ENCODE measurements around the gene GLUL. TPM values are rescaled to one million over a fixed set of nuclear protein-coding genes. Genes with fewer than 3 reads are reported as not detected.

The GLUL gene
- total RNA-seq (1,000 to 10,000 TPM in 5 of 7 donors, 100 to 1,000 TPM in 2; 605 to 1,338 (median 1,071) TPM), polyA plus RNA-seq (100 to 1,000 TPM; 587 to 640 TPM)
- long read RNA-seq, donor 1, full-length matches to known transcripts = 533 of 1,514 reads
- long read RNA-seq, donor 1, partial matches to known transcripts = 300 of 1,514 reads
- long read RNA-seq, donor 1, other reads (novel, unspliced or antisense) = 681 of 1,514 reads
- long read RNA-seq, donor 2, full-length matches to known transcripts = 54 of 54 reads
- long read RNA-seq, donor 2, partial matches to known transcripts = 0 of 54 reads
- long read RNA-seq, donor 2, other reads (novel, unspliced or antisense) = 0 of 54 reads
- long read RNA-seq, donor 3, full-length matches to known transcripts = 352 of 627 reads
- long read RNA-seq, donor 3, partial matches to known transcripts = 261 of 627 reads
- long read RNA-seq, donor 3, other reads (novel, unspliced or antisense) = 14 of 627 reads

DNA sequence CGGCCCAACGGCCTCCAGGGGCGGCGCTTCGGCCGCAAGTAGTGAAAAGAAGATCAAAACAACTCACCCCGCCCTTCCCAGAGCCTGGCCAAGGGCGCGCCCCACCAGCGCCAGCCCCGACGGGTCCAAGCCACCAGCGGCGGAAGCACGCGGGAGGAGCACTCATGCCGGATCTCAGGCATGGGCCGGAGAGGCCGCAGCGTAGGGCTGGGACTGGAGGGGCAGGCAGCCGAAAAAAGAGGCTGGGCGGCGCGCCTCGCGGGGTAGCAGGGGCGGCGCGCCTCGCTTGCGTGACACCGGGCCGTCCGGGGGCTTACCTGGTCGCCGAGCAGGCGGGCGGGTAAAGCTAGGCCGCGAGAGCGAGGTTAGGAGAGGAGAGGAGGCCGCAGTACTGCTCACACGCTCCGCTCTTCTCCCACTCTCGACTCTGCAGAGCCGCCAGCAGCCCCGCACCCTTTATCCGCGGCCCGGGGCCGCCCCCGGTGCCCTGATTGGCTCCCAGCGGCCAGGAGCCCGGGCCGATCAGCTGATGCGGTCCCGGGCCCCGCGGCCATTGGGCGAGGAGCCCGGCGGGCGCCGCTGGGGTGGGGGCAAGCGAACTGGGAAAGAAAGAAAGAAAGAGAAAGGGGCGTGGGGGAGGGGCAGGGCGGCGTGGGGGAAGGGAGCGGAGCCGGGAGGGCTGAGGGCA, at the start of gene GLUL:
Gene GLUL (minus strand): TSS at position 429 of the 688 bp plus-strand sequence. CDS start 3,053 bp downstream, outside the sequence.
- intact Hi-C loops (cut with DNase I) = loop anchor here (2.0 to 10.0 kb wide), 4 partner anchors 184 to 307 kb away; no protein-coding TSS in a partner anchor
- Histone ChIP-seq H3K36me3 (no peaks in the 10 kb centered on the region), H3K4me3 (peak within 1 kb of the TSS; percentile 88), H3K27me3 (no peaks in the 10 kb centered on the region), H3K4me1 (ENCODE audit: insufficient read depth) (peaks cover 8% of the 10 kb centered on the region), H3K27ac (peak within 1 kb of the TSS; percentile 93 to 95), H3K9me3 (no peaks in the 10 kb centered on the region)
- 0 to 1% (median 0%) methylated on average over 64 to 70 of the region's 70 CpGs for WGBS, 3 donors
- peak; percentile 97 to 98 (median 97) for DNase-seq
- TF ChIP-seq POLR2A (IDR thresholded peaks at IDR 0.05) (peak; percentile 99), EP300 (IDR thresholded peaks at IDR 0.05) (no peak)
- TF ChIP-seq, protein P1, sequence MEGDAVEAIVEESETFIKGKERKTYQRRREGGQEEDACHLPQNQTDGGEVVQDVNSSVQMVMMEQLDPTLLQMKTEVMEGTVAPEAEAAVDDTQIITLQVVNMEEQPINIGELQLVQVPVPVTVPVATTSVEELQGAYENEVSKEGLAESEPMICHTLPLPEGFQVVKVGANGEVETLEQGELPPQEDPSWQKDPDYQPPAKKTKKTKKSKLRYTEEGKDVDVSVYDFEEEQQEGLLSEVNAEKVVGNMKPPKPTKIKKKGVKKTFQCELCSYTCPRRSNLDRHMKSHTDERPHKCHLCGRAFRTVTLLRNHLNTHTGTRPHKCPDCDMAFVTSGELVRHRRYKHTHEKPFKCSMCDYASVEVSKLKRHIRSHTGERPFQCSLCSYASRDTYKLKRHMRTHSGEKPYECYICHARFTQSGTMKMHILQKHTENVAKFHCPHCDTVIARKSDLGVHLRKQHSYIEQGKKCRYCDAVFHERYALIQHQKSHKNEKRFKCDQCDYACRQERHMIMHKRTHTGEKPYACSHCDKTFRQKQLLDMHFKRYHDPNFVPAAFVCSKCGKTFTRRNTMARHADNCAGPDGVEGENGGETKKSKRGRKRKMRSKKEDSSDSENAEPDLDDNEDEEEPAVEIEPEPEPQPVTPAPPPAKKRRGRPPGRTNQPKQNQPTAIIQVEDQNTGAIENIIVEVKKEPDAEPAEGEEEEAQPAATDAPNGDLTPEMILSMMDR (IDR thresholded peaks at IDR 0.05) = peak; percentile 16 to 50 (median 26)

DNA sequence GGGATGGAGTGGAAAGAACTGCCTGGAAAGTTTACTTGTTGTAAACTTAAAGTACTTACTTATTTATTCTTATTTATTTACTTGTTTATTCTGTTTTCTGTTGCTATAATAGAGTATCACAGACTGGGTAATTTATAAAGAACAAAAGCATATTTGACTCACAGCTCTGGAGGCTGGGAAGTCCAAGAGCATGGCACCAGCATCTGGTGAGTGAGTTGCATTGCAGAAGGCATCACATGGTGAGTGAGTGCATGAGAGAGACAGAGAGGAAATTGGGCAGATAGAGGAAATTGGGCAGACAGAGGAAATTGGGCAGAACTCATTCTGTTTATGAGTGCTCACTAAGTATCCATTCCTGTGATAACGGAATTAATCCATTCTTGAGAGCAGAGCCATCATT, 46.7 kb upstream of the GLUL start:
- Histone ChIP-seq H3K36me3 (no peaks in the 10 kb centered on the region), H3K4me3 (no peak overlapping the region), H3K27me3 (no peaks in the 10 kb centered on the region), H3K4me1 (ENCODE audit: insufficient read depth) (no peaks in the 10 kb centered on the region), H3K9me3 (no peaks in the 10 kb centered on the region), H3K27ac (no peak overlapping the region)
- no peak for DNase-seq
- WGBS, 3 donors = 85 to 100% (median 86%) methylated on average over 1 of the region's 1 CpG
- TF ChIP-seq EP300 (IDR thresholded peaks at IDR 0.05) = no peak
- no peak for TF ChIP-seq POLR2A (IDR thresholded peaks at IDR 0.05)
- TF ChIP-seq, protein P1 (IDR thresholded peaks at IDR 0.05) = no peak
- intact Hi-C loops (cut with DNase I) = no loop called here

DNA sequence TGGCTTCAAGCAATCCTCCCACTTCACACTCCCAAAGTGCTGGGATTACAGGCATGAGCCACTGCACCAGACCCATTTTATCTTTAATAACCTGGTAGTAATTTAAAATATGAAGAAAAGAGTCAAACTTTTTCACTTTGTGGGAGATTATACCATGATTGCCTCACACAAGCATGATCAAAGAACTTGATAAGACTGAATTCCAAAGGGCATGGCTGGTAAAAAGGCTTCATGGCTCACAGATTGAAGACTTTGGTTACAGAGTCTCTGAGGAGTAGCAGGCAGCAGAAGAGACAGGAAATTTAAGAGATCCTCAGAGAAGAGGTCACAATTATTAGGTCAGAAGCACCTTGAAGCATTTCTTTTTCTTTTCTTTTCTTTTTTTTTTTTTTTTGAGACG, 42.0 kb upstream of the GLUL start:
- 94 to 100% (median 96%) methylated on average over 1 of the region's 1 CpG for WGBS, 3 donors
- Histone ChIP-seq H3K4me3 (no peak overlapping the region), H3K9me3 (no peaks in the 10 kb centered on the region), H3K27ac (no peak overlapping the region), H3K27me3 (no peaks in the 10 kb centered on the region), H3K36me3 (no peaks in the 10 kb centered on the region), H3K4me1 (ENCODE audit: insufficient read depth) (no peaks in the 10 kb centered on the region)
- TF ChIP-seq, protein P1 (IDR thresholded peaks at IDR 0.05) = no peak
- TF ChIP-seq POLR2A (IDR thresholded peaks at IDR 0.05) (no peak), EP300 (IDR thresholded peaks at IDR 0.05) (no peak)
- DNase-seq = no peak
- intact Hi-C loops (cut with DNase I) = no loop called here

DNA sequence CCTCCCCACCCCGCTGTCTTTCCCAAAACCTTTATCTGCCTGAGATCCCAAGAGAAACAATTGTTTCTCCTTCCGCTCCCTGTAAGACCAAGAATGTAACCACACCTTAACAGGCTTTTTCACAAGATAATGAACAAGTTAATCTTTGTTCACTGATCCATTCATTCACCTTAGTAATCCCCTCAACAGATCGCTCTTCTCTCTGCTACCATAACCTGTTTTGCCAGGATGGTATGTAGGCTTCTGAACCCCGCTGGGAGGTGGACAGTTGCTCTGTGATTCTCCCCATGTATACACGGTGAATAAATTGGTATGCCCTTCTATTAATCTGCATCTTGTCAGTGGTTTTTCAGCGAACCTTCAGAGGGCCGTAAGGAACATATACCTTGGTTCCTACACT, 39.7 kb upstream of the GLUL start:
- TF ChIP-seq POLR2A (IDR thresholded peaks at IDR 0.05) (no peak), EP300 (IDR thresholded peaks at IDR 0.05) (no peak)
- TF ChIP-seq, protein P1 (IDR thresholded peaks at IDR 0.05) = no peak
- 87 to 91% (median 89%) methylated on average over 7 of the region's 7 CpGs for WGBS, 3 donors
- Histone ChIP-seq H3K36me3 (no peaks in the 10 kb centered on the region), H3K4me3 (no peak overlapping the region), H3K27ac (no peak overlapping the region), H3K9me3 (no peaks in the 10 kb centered on the region), H3K27me3 (no peaks in the 10 kb centered on the region), H3K4me1 (ENCODE audit: insufficient read depth) (no peaks in the 10 kb centered on the region)
- no peak for DNase-seq
- intact Hi-C loops (cut with DNase I) = no loop called here

All from ovary (tissue), 10 donors.